ENCODE results near the gene FSTL5.

FSTL5 gene

GRCh38 chr4:161717084-161717483, 446.7 kb downstream of the FSTL5 start:
- no peak for DNase-seq (ENCODE audit: low read depth in 2 of 3, low spot score in 1 of 3)

DNA sequence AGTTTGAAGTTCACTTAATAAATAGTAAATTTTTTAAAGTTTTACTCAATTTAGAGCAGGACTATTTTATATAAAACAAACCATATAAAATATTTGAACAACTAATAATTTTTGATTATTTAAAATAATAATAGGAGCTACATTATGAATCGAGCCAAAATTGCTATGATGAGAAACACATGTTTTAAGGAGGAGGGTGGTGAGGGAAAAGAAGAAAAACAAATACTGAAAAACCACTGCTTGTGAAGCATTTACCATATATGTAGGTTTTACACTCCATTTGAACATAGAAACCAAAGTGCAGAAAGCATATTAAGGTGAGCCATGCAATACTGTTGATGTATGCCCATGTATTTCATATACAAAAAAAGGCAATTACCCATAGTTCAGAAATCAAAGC, 448.9 kb downstream of the FSTL5 start:
- no peak for DNase-seq (ENCODE audit: low read depth in 2 of 3, low spot score in 1 of 3)

GRCh38 chr4:161714022-161714751, 449.6 kb downstream of the FSTL5 start:
- no peak for DNase-seq (ENCODE audit: low read depth in 2 of 3, low spot score in 1 of 3)

DNA sequence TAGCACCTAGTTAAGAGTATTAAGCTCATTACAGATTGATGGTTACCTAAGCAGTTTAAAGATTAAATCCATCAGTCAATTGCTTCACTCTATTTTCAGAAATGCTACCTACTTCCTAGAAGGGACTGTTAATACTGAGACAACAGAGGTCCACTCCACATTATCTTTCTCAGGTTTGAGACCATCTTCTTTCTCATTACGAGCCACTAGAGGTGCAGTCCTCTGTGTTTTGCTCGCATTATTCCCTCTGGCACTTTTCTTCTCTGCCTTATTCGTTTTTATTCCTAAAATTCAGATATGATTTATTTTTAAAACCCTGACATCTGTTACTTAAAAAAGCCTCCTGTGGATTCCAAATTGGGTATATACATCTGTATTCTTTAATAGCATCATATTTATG, 459.1 kb downstream of the FSTL5 start:
- DNase-seq (ENCODE audit: low read depth in 2 of 3, low spot score in 1 of 3): no peak

GRCh38 chr4:161704040-161704439, 459.8 kb downstream of the FSTL5 start:
- DNase-seq (ENCODE audit: low read depth in 2 of 3, low spot score in 1 of 3): no peak

GRCh38 chr4:161702287-161702686, 461.5 kb downstream of the FSTL5 start:
- DNase-seq (ENCODE audit: low read depth in 2 of 3, low spot score in 1 of 3): no peak

DNA sequence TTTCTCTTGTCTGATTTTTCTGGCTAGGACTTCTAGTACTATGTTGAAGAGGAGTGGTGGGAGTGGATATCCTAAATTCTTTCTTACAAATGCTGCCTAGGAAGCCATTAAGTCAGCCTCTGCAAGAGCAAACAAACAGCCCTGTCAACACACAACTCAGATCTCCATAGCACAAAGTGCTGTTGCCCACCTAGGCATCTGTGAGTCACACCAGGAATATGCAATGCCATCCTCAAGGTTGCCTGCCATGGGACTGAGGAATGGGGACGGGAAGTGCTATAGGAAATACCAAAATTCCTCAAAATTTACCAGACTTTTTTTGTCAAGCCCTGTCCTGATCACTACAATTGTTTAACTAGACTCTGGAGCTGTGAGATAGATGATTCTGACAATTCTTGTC, 466.9 kb downstream of the FSTL5 start:
- no peak for DNase-seq (ENCODE audit: low read depth in 2 of 3, low spot score in 1 of 3)

GRCh38 chr4:161680146-161680545, 483.7 kb downstream of the FSTL5 start:
- no peak for DNase-seq (ENCODE audit: low read depth in 2 of 3, low spot score in 1 of 3)

GRCh38 chr4:161664740-161665139, 499.1 kb downstream of the FSTL5 start:
- DNase-seq (ENCODE audit: low read depth in 2 of 3, low spot score in 1 of 3): no peak

DNA sequence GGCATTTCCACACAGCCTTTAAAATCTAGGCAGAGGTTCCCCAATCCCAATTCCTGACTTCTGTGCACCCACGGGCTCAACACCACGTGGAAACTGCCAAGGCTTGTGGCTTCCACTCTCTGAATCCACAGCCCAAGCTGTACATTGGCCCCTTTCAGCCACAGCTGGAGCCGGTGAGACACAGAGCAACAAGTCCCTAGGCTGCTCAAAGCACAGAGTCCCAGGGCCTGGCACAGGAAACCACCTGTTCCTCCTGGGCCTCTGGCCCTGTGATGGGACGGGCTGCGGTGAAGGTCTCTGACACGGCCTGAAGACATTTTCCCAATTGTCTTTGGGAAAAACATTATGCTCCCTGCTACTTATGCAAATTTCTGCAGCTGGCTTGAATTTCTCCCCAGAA, 500.0 kb downstream of the FSTL5 start:
- DNase-seq (ENCODE audit: low read depth in 2 of 3, low spot score in 1 of 3): no peak

- no peak for DNase-seq (ENCODE audit: low read depth in 2 of 3, low spot score in 1 of 3)
These were observed 505.1 kb downstream of the FSTL5 start for GRCh38 chr4:161658676-161659075.

GRCh38 chr4:161657616-161658015, 506.2 kb downstream of the FSTL5 start:
- DNase-seq (ENCODE audit: low read depth in 2 of 3, low spot score in 1 of 3): no peak

DNA sequence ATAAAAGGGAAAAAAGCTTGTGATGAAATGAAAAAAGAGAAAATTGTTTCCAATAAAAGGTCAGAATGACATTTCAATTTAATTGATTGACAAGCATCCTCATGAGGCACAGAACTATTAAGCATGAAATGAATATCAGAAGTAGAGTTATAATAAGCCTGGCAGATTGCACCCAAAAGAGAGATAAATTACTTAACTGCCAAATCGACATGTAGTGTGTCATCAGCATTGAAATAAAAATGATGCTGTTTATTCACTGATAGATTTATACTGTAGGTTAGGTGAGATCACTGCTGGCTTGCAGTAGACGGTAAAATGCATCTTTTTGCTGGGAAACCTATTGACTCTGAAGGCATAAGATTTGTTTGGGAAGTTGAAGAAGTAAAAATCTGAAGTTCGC, 507.2 kb downstream of the FSTL5 start:
- DNase-seq (ENCODE audit: low read depth in 2 of 3, low spot score in 1 of 3): no peak

DNA sequence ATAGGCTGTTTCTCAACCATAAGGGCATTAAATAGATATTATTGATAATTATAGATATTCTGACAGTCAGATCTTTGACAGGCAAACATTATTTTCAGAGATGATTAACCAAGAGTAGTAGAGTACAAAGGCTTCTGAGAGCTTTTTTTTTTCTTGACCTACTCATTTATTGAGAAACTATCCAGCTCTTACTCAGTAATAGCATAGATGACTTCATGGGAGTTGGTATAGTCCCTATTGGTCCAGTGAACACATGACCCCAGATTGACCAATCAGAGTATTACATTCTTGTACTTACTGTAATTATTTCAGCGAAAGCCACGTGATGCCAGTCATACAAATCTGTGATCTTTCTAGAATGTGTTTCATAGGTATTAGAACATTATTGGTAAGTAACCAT, 508.7 kb downstream of the FSTL5 start:
- no peak for DNase-seq (ENCODE audit: low read depth in 2 of 3, low spot score in 1 of 3)

- no peak for DNase-seq (ENCODE audit: low read depth in 2 of 3, low spot score in 1 of 3)
These were observed 510.1 kb downstream of the FSTL5 start for GRCh38 chr4:161653697-161654096.

DNA sequence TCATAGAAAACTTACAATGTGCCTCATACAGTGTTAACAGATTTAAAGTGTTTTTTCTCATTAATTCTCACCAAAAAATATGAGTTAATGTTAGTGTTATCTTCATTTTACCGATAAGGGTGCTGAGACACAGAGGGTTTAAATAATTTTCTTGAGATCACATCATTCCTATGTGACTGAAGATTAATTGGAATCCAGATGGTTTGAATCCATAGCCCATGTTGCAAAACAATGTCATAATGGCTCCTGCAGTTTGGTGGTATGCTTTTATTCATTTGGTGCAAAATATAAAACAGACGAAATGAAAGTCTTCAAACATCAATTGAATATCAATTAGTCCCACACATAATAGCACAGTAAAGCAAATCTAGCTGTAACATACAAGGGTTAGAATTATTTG, 512.2 kb downstream of the FSTL5 start:
- no peak for DNase-seq (ENCODE audit: low read depth in 2 of 3, low spot score in 1 of 3)

DNA sequence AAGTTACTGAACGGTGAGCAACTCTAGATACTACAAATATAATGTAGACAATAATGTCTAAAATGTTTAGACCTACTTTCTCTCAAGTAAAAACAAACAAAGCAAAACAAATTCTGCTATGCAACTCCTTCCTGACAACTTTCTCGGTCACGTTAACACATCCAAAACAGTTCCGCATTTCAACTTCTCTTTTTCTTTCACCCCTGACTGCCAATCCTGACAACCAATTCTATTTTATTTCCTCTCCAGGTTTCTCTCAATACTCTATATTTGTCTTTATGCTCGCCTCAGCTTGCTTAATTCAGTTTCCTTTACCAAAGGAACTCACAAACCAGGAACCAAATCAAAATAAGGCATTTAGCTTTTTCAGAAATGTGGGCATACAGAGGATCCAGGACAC, 513.0 kb downstream of the FSTL5 start:
- DNase-seq (ENCODE audit: low read depth in 2 of 3, low spot score in 1 of 3): no peak

GRCh38 chr4:161647757-161648156, 516.0 kb downstream of the FSTL5 start:
- no peak for DNase-seq (ENCODE audit: low read depth in 2 of 3, low spot score in 1 of 3)

GRCh38 chr4:161642708-161643107, 521.1 kb downstream of the FSTL5 start:
- DNase-seq (ENCODE audit: low read depth in 2 of 3, low spot score in 1 of 3): no peak

GRCh38 chr4:161629694-161630441, 533.9 kb downstream of the FSTL5 start:
- no peak for DNase-seq (ENCODE audit: low read depth in 2 of 3, low spot score in 1 of 3)

GRCh38 chr4:161604516-161605300, 559.1 kb downstream of the FSTL5 start:
- DNase-seq (ENCODE audit: low read depth in 2 of 3, low spot score in 1 of 3): no peak

- DNase-seq (ENCODE audit: low read depth in 2 of 3, low spot score in 1 of 3): no peak
These were observed 562.8 kb downstream of the FSTL5 start for GRCh38 chr4:161601011-161601410.

Data from stimulated activated CD4-positive, alpha-beta T cell treated with anti-CD3 and anti-CD28 coated beads, Interleukin-12 subunit alpha, Interleukin-12 subunit beta, amount 100 ng/mL, for 48 hours (primary cell).